Measurements from ENCODE around the gene FHOD3.

Gene FHOD3

GRCh38 chr18:36323421-36323820, 25.9 kb downstream of the FHOD3 start:
- H3K27ac ChIP-seq (replicated peaks): no peak overlapping the region
- no peaks in the 10 kb centered on the region for H3K27me3 ChIP-seq (ENCODE audit: insufficient read depth, poor library complexity, severe bottlenecking)
- DNase-seq (ENCODE audit: low read depth in 1 of 2, low spot score in 1 of 2): no peak
- TF ChIP-seq CTCF (IDR thresholded peaks at IDR 0.05; ENCODE audit: insufficient read depth, low read length) (no peak), REST (IDR thresholded peaks at IDR 0.05; ENCODE audit: insufficient replicate concordance, low read depth) (no peak), GABPA (IDR thresholded peaks at IDR 0.05; ENCODE audit: low read depth) (no peak), POLR2AphosphoS5 (IDR thresholded peaks at IDR 0.05; ENCODE audit: low read depth) (no peak), SPI1 (IDR thresholded peaks at IDR 0.05; ENCODE audit: borderline replicate concordance, low read depth) (no peak)
- no peak overlapping the region for H3K4me3 ChIP-seq (replicated peaks; ENCODE audit: insufficient read depth, low read length)

GRCh38 chr18:36325846-36326245, 28.3 kb downstream of the FHOD3 start:
- no peak for TF ChIP-seq POLR2AphosphoS5 (IDR thresholded peaks at IDR 0.05; ENCODE audit: low read depth)
- no peak for TF ChIP-seq CTCF (IDR thresholded peaks at IDR 0.05; ENCODE audit: insufficient read depth, low read length)
- TF ChIP-seq GABPA (IDR thresholded peaks at IDR 0.05; ENCODE audit: low read depth): no peak
- TF ChIP-seq SPI1 (IDR thresholded peaks at IDR 0.05; ENCODE audit: borderline replicate concordance, low read depth): no peak
- TF ChIP-seq REST (IDR thresholded peaks at IDR 0.05; ENCODE audit: insufficient replicate concordance, low read depth): no peak
- Histone ChIP-seq H3K27me3 (ENCODE audit: insufficient read depth, poor library complexity, severe bottlenecking) (no peaks in the 10 kb centered on the region), H3K27ac (replicated peaks) (no peak overlapping the region), H3K4me3 (replicated peaks; ENCODE audit: insufficient read depth, low read length) (no peak overlapping the region)
- DNase-seq (ENCODE audit: low read depth in 1 of 2, low spot score in 1 of 2): no peak

- no peak for DNase-seq (ENCODE audit: low read depth in 1 of 2, low spot score in 1 of 2)
- TF ChIP-seq SPI1 (IDR thresholded peaks at IDR 0.05; ENCODE audit: borderline replicate concordance, low read depth) (no peak), REST (IDR thresholded peaks at IDR 0.05; ENCODE audit: insufficient replicate concordance, low read depth) (no peak), CTCF (IDR thresholded peaks at IDR 0.05; ENCODE audit: insufficient read depth, low read length) (no peak), GABPA (IDR thresholded peaks at IDR 0.05; ENCODE audit: low read depth) (no peak), POLR2AphosphoS5 (IDR thresholded peaks at IDR 0.05; ENCODE audit: low read depth) (no peak)
- H3K27ac ChIP-seq (replicated peaks): no peak overlapping the region
- no peaks in the 10 kb centered on the region for H3K27me3 ChIP-seq (ENCODE audit: insufficient read depth, poor library complexity, severe bottlenecking)
- H3K4me3 ChIP-seq (replicated peaks; ENCODE audit: insufficient read depth, low read length): no peak overlapping the region
Observed at GRCh38 chr18:36326771-36327170, 29.3 kb downstream of the FHOD3 start.
